ENCODE data around the gene TXNRD2.

Gene TXNRD2

GRCh38 chr22:19895160-19895849, 46.3 kb downstream of the TXNRD2 start:
- DNase-seq (ENCODE audit: low spot score in 2 of 2) (no peak), ATAC-seq (ENCODE audit: low read depth) (no peak)
- Mint-ChIP-seq H3K9me3 (no peaks in the 10 kb centered on the region), H3K27ac (no peak overlapping the region), H3K27me3 (no peaks in the 10 kb centered on the region), H3K4me1 (peaks cover 17% of the 10 kb centered on the region), H3K4me3 (no peak overlapping the region), H3K36me3 (peaks cover 8% of the 10 kb centered on the region)

GRCh38 chr22:19893363-19893762, 48.3 kb downstream of the TXNRD2 start:
- H3K27me3 Mint-ChIP-seq, result no peaks in the 10 kb centered on the region
- H3K27ac Mint-ChIP-seq, result no peak overlapping the region
- H3K4me3 Mint-ChIP-seq, result no peak overlapping the region
- H3K36me3 Mint-ChIP-seq, result peaks cover 2% of the 10 kb centered on the region
- H3K4me1 Mint-ChIP-seq, result peaks cover 17% of the 10 kb centered on the region
- DNase-seq (ENCODE audit: low spot score in 2 of 2) (no peak), ATAC-seq (ENCODE audit: low read depth) (no peak)
- no peaks in the 10 kb centered on the region for H3K9me3 Mint-ChIP-seq

- H3K4me3 Mint-ChIP-seq, result no peak overlapping the region
- H3K27me3 Mint-ChIP-seq, result no peaks in the 10 kb centered on the region
- DNase-seq (ENCODE audit: low spot score in 2 of 2) (no peak), ATAC-seq (ENCODE audit: low read depth) (no peak)
- H3K4me1 Mint-ChIP-seq, result peaks cover 17% of the 10 kb centered on the region
- no peak overlapping the region for H3K27ac Mint-ChIP-seq
- H3K9me3 Mint-ChIP-seq, result no peaks in the 10 kb centered on the region
- H3K36me3 Mint-ChIP-seq, result peaks cover 2% of the 10 kb centered on the region
These were observed 48.7 kb downstream of the TXNRD2 start for GRCh38 chr22:19892925-19893324.

GRCh38 chr22:19892257-19892879, 49.2 kb downstream of the TXNRD2 start:
- DNase-seq (ENCODE audit: low spot score in 2 of 2) (no peak), ATAC-seq (ENCODE audit: low read depth) (peak; percentile 13)
- Mint-ChIP-seq H3K9me3 (no peaks in the 10 kb centered on the region), H3K27me3 (no peaks in the 10 kb centered on the region), H3K4me1 (peaks cover 17% of the 10 kb centered on the region), H3K36me3 (peaks cover 2% of the 10 kb centered on the region), H3K27ac (no peak overlapping the region), H3K4me3 (peak overlapping the region; percentile 82)

GRCh38 chr22:19891317-19892256, 50.0 kb downstream of the TXNRD2 start:
- H3K4me3 Mint-ChIP-seq, result peak overlapping the region; percentile 82
- H3K27me3 Mint-ChIP-seq, result no peaks in the 10 kb centered on the region
- H3K36me3 Mint-ChIP-seq, result peaks cover 2% of the 10 kb centered on the region
- DNase-seq (ENCODE audit: low spot score in 2 of 2), result peak in 1 of 2 donors; percentile 32
- peak; percentile 84 for ATAC-seq (ENCODE audit: low read depth)
- peaks cover 22% of the 10 kb centered on the region for H3K4me1 Mint-ChIP-seq
- no peaks in the 10 kb centered on the region for H3K9me3 Mint-ChIP-seq
- H3K27ac Mint-ChIP-seq, result peak overlapping the region; percentile 56

- no peaks in the 10 kb centered on the region for H3K9me3 Mint-ChIP-seq
- H3K27me3 Mint-ChIP-seq, result no peaks in the 10 kb centered on the region
- no peak overlapping the region for H3K4me3 Mint-ChIP-seq
- no peak overlapping the region for H3K27ac Mint-ChIP-seq
- no peak for ATAC-seq (ENCODE audit: low read depth)
- peaks cover 25% of the 10 kb centered on the region for H3K4me1 Mint-ChIP-seq
- no peak for DNase-seq (ENCODE audit: low spot score in 2 of 2)
- H3K36me3 Mint-ChIP-seq, result peaks cover 2% of the 10 kb centered on the region
These were observed 50.9 kb downstream of the TXNRD2 start for GRCh38 chr22:19890502-19891316.

GRCh38 chr22:19889951-19890350, 51.7 kb downstream of the TXNRD2 start:
- Mint-ChIP-seq H3K27ac (no peak overlapping the region), H3K4me3 (no peak overlapping the region), H3K27me3 (no peaks in the 10 kb centered on the region), H3K9me3 (no peaks in the 10 kb centered on the region), H3K4me1 (peaks cover 28% of the 10 kb centered on the region), H3K36me3 (peaks cover 2% of the 10 kb centered on the region)
- ATAC-seq (ENCODE audit: low read depth), result no peak
- no peak for DNase-seq (ENCODE audit: low spot score in 2 of 2)

GRCh38 chr22:19888131-19888746, 53.4 kb downstream of the TXNRD2 start:
- DNase-seq (ENCODE audit: low spot score in 2 of 2), result no peak

GRCh38 chr22:19887256-19887985, 54.2 kb downstream of the TXNRD2 start:
- no peak overlapping the region for H3K4me3 Mint-ChIP-seq

More at GRCh38 chr22:19888131-19888746, 53.4 kb downstream of the TXNRD2 start:
- no peaks in the 10 kb centered on the region for H3K9me3 Mint-ChIP-seq
- no peak overlapping the region for H3K27ac Mint-ChIP-seq
- peaks cover 28% of the 10 kb centered on the region for H3K4me1 Mint-ChIP-seq
- no peaks in the 10 kb centered on the region for H3K27me3 Mint-ChIP-seq
- no peak overlapping the region for H3K4me3 Mint-ChIP-seq
- no peak for ATAC-seq (ENCODE audit: low read depth)
- H3K36me3 Mint-ChIP-seq, result no peaks in the 10 kb centered on the region

GRCh38 chr22:19886605-19887255, 54.9 kb downstream of the TXNRD2 start:
- Mint-ChIP-seq H3K9me3 (no peaks in the 10 kb centered on the region), H3K4me1 (peaks cover 20% of the 10 kb centered on the region), H3K27me3 (no peaks in the 10 kb centered on the region), H3K4me3 (peak overlapping the region; percentile 32), H3K36me3 (no peaks in the 10 kb centered on the region), H3K27ac (no peak overlapping the region)
- DNase-seq (ENCODE audit: low spot score in 2 of 2) (no peak), ATAC-seq (ENCODE audit: low read depth) (peak; percentile 65)

More at GRCh38 chr22:19887256-19887985, 54.2 kb downstream of the TXNRD2 start:
- no peaks in the 10 kb centered on the region for H3K9me3 Mint-ChIP-seq
- H3K36me3 Mint-ChIP-seq, result no peaks in the 10 kb centered on the region
- no peak overlapping the region for H3K27ac Mint-ChIP-seq
- DNase-seq (ENCODE audit: low spot score in 2 of 2) (no peak), ATAC-seq (ENCODE audit: low read depth) (no peak)
- no peaks in the 10 kb centered on the region for H3K27me3 Mint-ChIP-seq
- peaks cover 26% of the 10 kb centered on the region for H3K4me1 Mint-ChIP-seq

GRCh38 chr22:19885841-19886592, 55.6 kb downstream of the TXNRD2 start:
- H3K27me3 Mint-ChIP-seq, result no peaks in the 10 kb centered on the region

More at GRCh38 chr22:19885841-19886592, 55.6 kb downstream of the TXNRD2 start:
- Mint-ChIP-seq H3K9me3 (no peaks in the 10 kb centered on the region), H3K36me3 (no peaks in the 10 kb centered on the region), H3K27ac (peak overlapping the region; percentile 10), H3K4me1 (peaks cover 13% of the 10 kb centered on the region), H3K4me3 (peak overlapping the region; percentile 56)
- DNase-seq (ENCODE audit: low spot score in 2 of 2) (no peak), ATAC-seq (ENCODE audit: low read depth) (no peak)
